Testis (tissue), 3 donors: ENCODE measurements around the gene LIMS3. TPM values are rescaled to one million over a fixed set of nuclear protein-coding genes. Genes with fewer than 3 reads are reported as not detected.
"Not testable (repeated sequence)": the region's sequence is repeated elsewhere in the genome, so short reads cannot be mapped to it uniquely, and the experiment has no call there.

Experiments used
- DNase-seq: peaks from one replicate; pipeline ENCODE4 v3.0.0-alpha.2; 2019
- H3K27ac ChIP-seq, 2 donors: fragments of 200-600 bp; sonication (generic); one replicate each; pipeline ENCODE4 v1.5.1; 2019
- H3K27me3 ChIP-seq: fragments of 200-600 bp; sonication (generic); one replicate; pipeline ENCODE4 v1.5.1; 2019
- H3K36me3 ChIP-seq: fragments of 200-600 bp; sonication (generic); one replicate; pipeline ENCODE4 v1.5.1; 2017; ENCODE audit warnings: low read depth; ENCODE audit errors: missing control alignments
- H3K4me1 ChIP-seq: fragments of 200-600 bp; sonication (generic); one replicate; pipeline ENCODE4 v1.5.1; 2019
- H3K4me3 ChIP-seq, 2 donors: fragments of 200-600 bp; sonication (generic); one replicate each; pipeline ENCODE4 v1.5.1; 2017 to 2019
- H3K9me3 ChIP-seq: fragments of 200-600 bp; sonication (generic); one replicate; pipeline ENCODE4 v1.5.1; 2017
- WGBS, 2 donors: methylation state at CpG; one replicate each; pipeline ENCODE4 v1.1.5; 2018; 5-methylcytosine and 5-hydroxymethylcytosine counted together
- intact Hi-C: fragments of 100-400 bp; cut with DNase I; formaldehyde crosslinking; loops from one replicate; pipeline ENCODE4 v1.15.1; 2023; ENCODE audit warnings: low total_unique reads
- polyA plus RNA-seq: library from polyadenylated mRNA; stranded (reverse); fragments of 350-450 nt; fragmentation: Illumina TruSeq; extraction: RNeasy Lipid Tissue Mini Kit (QIAGEN cat#74804); gene quantifications from one replicate; pipeline ENCODE4 v1.2.3, GENCODE V29; 2014; ENCODE audit warnings: low read depth, low replicate concordance; ENCODE audit not compliant: insufficient read depth
- total RNA-seq, 2 donors: library from RNA; depleted of rRNA; stranded (reverse); fragments of >200 nt; gene quantifications; one replicate each; pipeline ENCODE4 v1.2.3, GENCODE V29; 2016

LIMS3 gene
- total and polyA plus RNA-seq, 3 donors from 2014 or later, result 2.6 to 33.0 (median 13.8) TPM

GRCh38 chr2:109897769-109898461, 573 bp upstream of the LIMS3 start:
- H3K4me3 ChIP-seq, H3K9me3 ChIP-seq, H3K27ac ChIP-seq, H3K36me3 ChIP-seq, intact Hi-C loops, H3K4me1 ChIP-seq, H3K27me3 ChIP-seq, DNase-seq: not testable (repeated sequence)
- WGBS, 2 donors, result no CpG with 5 or more reads among the region's 8 CpGs

- no CpG with 5 or more reads among the region's 8 CpGs for WGBS, 2 donors
- H3K36me3 ChIP-seq, H3K27me3 ChIP-seq, H3K9me3 ChIP-seq, H3K27ac ChIP-seq, H3K4me1 ChIP-seq, DNase-seq, intact Hi-C loops, H3K4me3 ChIP-seq: not testable (repeated sequence)
Observed at GRCh38 chr2:109905796-109906195, 7.3 kb downstream of the LIMS3 start.

GRCh38 chr2:109908626-109909025, 10.1 kb downstream of the LIMS3 start:
- H3K4me3 ChIP-seq, intact Hi-C loops, H3K4me1 ChIP-seq, H3K36me3 ChIP-seq, DNase-seq, H3K27me3 ChIP-seq, H3K9me3 ChIP-seq, H3K27ac ChIP-seq: not testable (repeated sequence)
- no CpG with 5 or more reads among the region's 2 CpGs for WGBS, 2 donors

- H3K4me3 ChIP-seq, DNase-seq, H3K27me3 ChIP-seq, intact Hi-C loops, H3K36me3 ChIP-seq, H3K9me3 ChIP-seq, H3K27ac ChIP-seq, H3K4me1 ChIP-seq: not testable (repeated sequence)
Observed at GRCh38 chr2:109910789-109911188, 12.3 kb downstream of the LIMS3 start.

GRCh38 chr2:109913911-109914310, 15.4 kb downstream of the LIMS3 start:
- H3K27ac ChIP-seq, H3K4me1 ChIP-seq, H3K9me3 ChIP-seq, H3K27me3 ChIP-seq, H3K36me3 ChIP-seq, H3K4me3 ChIP-seq, DNase-seq, intact Hi-C loops: not testable (repeated sequence)
- whole genome bisulfite sequencing, 2 donors, result 100% methylated on average over 1 of the region's 2 CpGs; no CpG with 5 or more reads in 1 of the 2 donors

GRCh38 chr2:109914552-109914951, 16.1 kb downstream of the LIMS3 start:
- H3K36me3 ChIP-seq, intact Hi-C loops, H3K4me1 ChIP-seq, H3K9me3 ChIP-seq, H3K4me3 ChIP-seq, H3K27ac ChIP-seq, DNase-seq, H3K27me3 ChIP-seq: not testable (repeated sequence)
- WGBS, 2 donors, result no CpG with 5 or more reads among the region's 7 CpGs

GRCh38 chr2:109915830-109916229, 17.3 kb downstream of the LIMS3 start:
- H3K27me3 ChIP-seq, DNase-seq, H3K36me3 ChIP-seq, H3K4me1 ChIP-seq, H3K4me3 ChIP-seq, H3K27ac ChIP-seq, intact Hi-C loops, H3K9me3 ChIP-seq: not testable (repeated sequence)
- WGBS, 2 donors, result no CpG with 5 or more reads among the region's 5 CpGs

GRCh38 chr2:109920162-109920561, 21.7 kb downstream of the LIMS3 start:
- intact Hi-C loops, H3K9me3 ChIP-seq, H3K27me3 ChIP-seq, DNase-seq, H3K36me3 ChIP-seq, H3K4me1 ChIP-seq, H3K4me3 ChIP-seq, H3K27ac ChIP-seq: not testable (repeated sequence)
- WGBS, 2 donors, result no CpG with 5 or more reads among the region's 2 CpGs

- intact Hi-C loops, H3K27ac ChIP-seq, H3K4me3 ChIP-seq, H3K27me3 ChIP-seq, DNase-seq, H3K36me3 ChIP-seq, H3K4me1 ChIP-seq, H3K9me3 ChIP-seq: not testable (repeated sequence)
- no CpG with 5 or more reads among the region's 7 CpGs for WGBS, 2 donors
Observed at GRCh38 chr2:109921543-109922384, 23.3 kb downstream of the LIMS3 start.

GRCh38 chr2:109924481-109924880, 26.0 kb downstream of the LIMS3 start:
- intact Hi-C loops, H3K4me1 ChIP-seq: not testable (repeated sequence)

GRCh38 chr2:109927803-109928202, 29.3 kb downstream of the LIMS3 start:
- H3K4me1 ChIP-seq, H3K4me3 ChIP-seq, H3K36me3 ChIP-seq, DNase-seq, H3K27me3 ChIP-seq, H3K27ac ChIP-seq, H3K9me3 ChIP-seq, intact Hi-C loops: not testable (repeated sequence)
- WGBS, 2 donors, result no CpG with 5 or more reads among the region's 4 CpGs

More at GRCh38 chr2:109924481-109924880, 26.0 kb downstream of the LIMS3 start:
- not testable (repeated sequence) for DNase-seq, H3K27me3 ChIP-seq, H3K9me3 ChIP-seq, H3K4me3 ChIP-seq, H3K27ac ChIP-seq, H3K36me3 ChIP-seq
- WGBS, 2 donors, result no CpG with 5 or more reads among the region's 2 CpGs

GRCh38 chr2:109929222-109929621, 30.7 kb downstream of the LIMS3 start:
- H3K9me3 ChIP-seq, H3K27ac ChIP-seq, H3K27me3 ChIP-seq, H3K4me3 ChIP-seq, intact Hi-C loops, DNase-seq, H3K4me1 ChIP-seq, H3K36me3 ChIP-seq: not testable (repeated sequence)
- WGBS, 2 donors, result no CpG with 5 or more reads among the region's 1 CpG
